Osteoblast (primary cell): ENCODE measurements around the gene QDPR. TPM values are rescaled to one million over a fixed set of nuclear protein-coding genes. Genes with fewer than 3 reads are reported as not detected.

Experiments used
- DNase-seq: peaks from one replicate; pipeline ENCODE4 v3.0.0; 2011; ENCODE audit warnings: low spot score, mixed read lengths; ENCODE audit not compliant: insufficient read length; ENCODE audit errors: missing footprints
- H2AFZ ChIP-seq: 2 replicates; pipeline ENCODE4 v1.6.0; 2011; ENCODE audit warnings: mild to moderate bottlenecking, low read length
- H3K27ac ChIP-seq: 2 replicates; pipeline ENCODE4 v1.5.1; 2011; ENCODE audit warnings: mild to moderate bottlenecking, low read depth, low read length, moderate library complexity
- H3K27me3 ChIP-seq: 2 replicates; pipeline ENCODE4 v1.6.0; 2012; ENCODE audit warnings: mild to moderate bottlenecking, control low read depth, inconsistent platforms, low read length, moderate library complexity; ENCODE audit not compliant: insufficient read depth
- H3K36me3 ChIP-seq: 2 replicates; pipeline ENCODE4 v1.5.1; 2011; ENCODE audit warnings: mild to moderate bottlenecking, low read length, control low read depth, moderate library complexity; ENCODE audit not compliant: insufficient read depth
- H3K4me1 ChIP-seq: 2 replicates; pipeline ENCODE4 v1.5.1; 2011; ENCODE audit warnings: mild to moderate bottlenecking, low read length, control low read depth, moderate library complexity; ENCODE audit not compliant: insufficient read depth
- H3K4me2 ChIP-seq: 2 replicates; pipeline ENCODE4 v1.6.0; 2011; ENCODE audit warnings: mild to moderate bottlenecking, low read length; ENCODE audit not compliant: insufficient read depth
- H3K4me3 ChIP-seq: fragments of 200-600 bp; sonication (generic); 3 replicates; pipeline ENCODE4 v1.5.1; 2012; ENCODE audit warnings: mild to moderate bottlenecking, low read length, inconsistent platforms; ENCODE audit not compliant: insufficient read depth
- H3K79me2 ChIP-seq: 2 replicates; pipeline ENCODE4 v1.6.0; 2012; ENCODE audit warnings: mild to moderate bottlenecking, low read length, control low read depth, inconsistent platforms; ENCODE audit not compliant: insufficient read depth
- H3K9me3 ChIP-seq: 2 replicates; pipeline ENCODE4 v1.5.1; 2011; ENCODE audit warnings: low read depth, low read length, control low read depth
- H4K20me1 ChIP-seq: 2 replicates; pipeline ENCODE4 v1.6.0; 2012; ENCODE audit warnings: mild to moderate bottlenecking, low read length, control low read depth; ENCODE audit not compliant: insufficient read depth
- total RNA-seq: library from RNA; depleted of rRNA; stranded (reverse); fragments of >200 nt; gene quantifications from 2 replicates; pipeline ENCODE4 v1.2.3, GENCODE V29; 2012
- TF ChIP-seq, protein P1 (sequence below): IDR thresholded peaks from 2 replicates; pipeline ENCODE4 v1.5.1; 2011; ENCODE audit warnings: mild to moderate bottlenecking, low read depth, low read length, moderate library complexity; ENCODE audit errors: extremely low read depth

The QDPR gene
- total RNA-seq, 1 donor = 11.9 TPM

DNA sequence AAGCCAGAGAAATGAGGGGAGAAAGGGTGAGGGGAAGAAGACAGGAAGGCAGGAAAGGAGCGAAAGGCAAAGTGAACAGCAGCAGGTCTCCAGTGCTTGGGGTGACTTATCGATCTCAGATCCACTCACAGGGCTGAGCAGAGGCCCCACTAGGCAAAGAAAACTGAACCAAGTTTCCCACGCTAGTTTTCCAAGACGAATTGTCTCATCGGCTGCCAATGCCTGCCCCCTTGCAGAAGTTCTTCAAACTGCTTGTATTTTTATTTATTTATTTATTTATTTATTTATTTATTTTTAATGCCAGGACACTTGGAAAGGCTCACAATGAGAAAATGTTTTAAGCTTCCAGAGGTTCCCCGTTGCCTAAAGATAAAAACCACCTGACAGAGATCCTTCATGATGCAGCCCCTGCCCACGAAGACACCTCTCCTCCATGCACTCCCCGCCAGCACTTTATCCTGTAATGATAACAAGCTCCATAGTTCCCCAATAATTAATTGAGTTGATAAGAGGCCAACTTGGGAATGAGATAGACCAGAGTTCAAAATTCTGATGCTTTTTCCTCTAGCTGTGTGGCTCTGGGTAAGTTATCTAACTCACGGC is 43.2 kb downstream of the QDPR start:
- no peaks in the 10 kb centered on the region for H3K27me3 ChIP-seq
- TF ChIP-seq, protein P1, sequence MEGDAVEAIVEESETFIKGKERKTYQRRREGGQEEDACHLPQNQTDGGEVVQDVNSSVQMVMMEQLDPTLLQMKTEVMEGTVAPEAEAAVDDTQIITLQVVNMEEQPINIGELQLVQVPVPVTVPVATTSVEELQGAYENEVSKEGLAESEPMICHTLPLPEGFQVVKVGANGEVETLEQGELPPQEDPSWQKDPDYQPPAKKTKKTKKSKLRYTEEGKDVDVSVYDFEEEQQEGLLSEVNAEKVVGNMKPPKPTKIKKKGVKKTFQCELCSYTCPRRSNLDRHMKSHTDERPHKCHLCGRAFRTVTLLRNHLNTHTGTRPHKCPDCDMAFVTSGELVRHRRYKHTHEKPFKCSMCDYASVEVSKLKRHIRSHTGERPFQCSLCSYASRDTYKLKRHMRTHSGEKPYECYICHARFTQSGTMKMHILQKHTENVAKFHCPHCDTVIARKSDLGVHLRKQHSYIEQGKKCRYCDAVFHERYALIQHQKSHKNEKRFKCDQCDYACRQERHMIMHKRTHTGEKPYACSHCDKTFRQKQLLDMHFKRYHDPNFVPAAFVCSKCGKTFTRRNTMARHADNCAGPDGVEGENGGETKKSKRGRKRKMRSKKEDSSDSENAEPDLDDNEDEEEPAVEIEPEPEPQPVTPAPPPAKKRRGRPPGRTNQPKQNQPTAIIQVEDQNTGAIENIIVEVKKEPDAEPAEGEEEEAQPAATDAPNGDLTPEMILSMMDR = peak; percentile 53
- no peak overlapping the region for H3K4me3 ChIP-seq
- no peak overlapping the region for H3K27ac ChIP-seq
- H3K36me3 ChIP-seq = no peaks in the 10 kb centered on the region
- no peak overlapping the region for H2AFZ ChIP-seq
- H3K79me2 ChIP-seq = no peaks in the 10 kb centered on the region
- H3K4me2 ChIP-seq = peak overlapping the region; percentile 33
- no peaks in the 10 kb centered on the region for H4K20me1 ChIP-seq
- H3K9me3 ChIP-seq = no peaks in the 10 kb centered on the region
- H3K4me1 ChIP-seq = no peaks in the 10 kb centered on the region
- peak; percentile 66 for DNase-seq

DNA sequence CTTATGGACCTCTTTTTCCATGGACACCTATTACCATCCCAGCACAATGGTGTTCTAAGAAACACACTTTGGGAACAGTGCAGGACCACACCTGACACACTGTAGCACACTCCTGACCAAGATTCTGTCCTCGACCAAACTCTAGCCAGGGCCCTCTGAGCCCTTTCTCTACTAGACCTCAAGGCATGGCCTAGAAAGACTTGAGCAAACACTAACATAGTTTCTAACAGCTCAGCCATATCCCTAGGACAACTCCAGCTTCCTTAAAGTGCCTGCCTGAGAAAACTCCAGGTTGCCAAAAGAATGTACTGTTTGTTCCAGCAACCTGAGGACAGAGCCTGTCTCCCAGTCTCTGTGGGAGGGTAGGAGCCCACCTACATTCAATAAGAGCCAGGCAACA is 48.3 kb downstream of the QDPR start:
- Histone ChIP-seq H2AFZ (no peak overlapping the region), H3K4me3 (no peak overlapping the region), H3K27me3 (no peaks in the 10 kb centered on the region), H3K4me1 (no peaks in the 10 kb centered on the region), H3K27ac (no peak overlapping the region), H3K79me2 (no peaks in the 10 kb centered on the region), H3K4me2 (no peak overlapping the region), H3K36me3 (no peaks in the 10 kb centered on the region), H3K9me3 (no peaks in the 10 kb centered on the region), H4K20me1 (no peaks in the 10 kb centered on the region)
- no peak for DNase-seq
- TF ChIP-seq, protein P1 = no peak

DNA sequence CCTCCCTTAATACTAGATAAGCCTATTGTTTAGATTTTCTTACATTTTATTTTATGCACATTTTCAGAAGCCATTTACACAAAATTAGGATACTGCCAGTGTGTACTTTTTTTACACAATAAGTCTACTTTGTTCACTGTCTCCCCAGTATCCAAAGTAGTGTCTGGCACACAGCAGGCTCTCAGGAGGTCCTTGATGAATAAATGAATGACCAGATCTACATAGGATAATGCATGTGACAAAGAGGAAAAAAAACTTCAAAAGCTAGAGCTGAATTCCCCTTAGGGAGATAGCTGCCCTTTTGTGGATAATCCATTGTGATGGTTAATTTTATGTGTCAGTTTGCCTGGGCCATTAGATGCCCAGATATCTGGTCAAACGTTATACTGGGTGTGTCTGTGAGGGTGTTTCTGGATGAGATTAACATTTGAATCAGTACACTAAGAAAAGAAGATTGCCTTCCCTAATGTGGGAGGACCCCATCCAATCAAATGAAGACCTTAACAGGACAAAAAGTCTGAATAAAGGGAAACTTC is 61.6 kb downstream of the QDPR start:
- H3K79me2 ChIP-seq = no peaks in the 10 kb centered on the region
- no peaks in the 10 kb centered on the region for H3K27me3 ChIP-seq
- H3K4me2 ChIP-seq = no peak overlapping the region
- DNase-seq = no peak
- TF ChIP-seq, protein P1 = no peak
- peaks cover 18% of the 10 kb centered on the region for H3K4me1 ChIP-seq
- no peak overlapping the region for H3K4me3 ChIP-seq
- H2AFZ ChIP-seq = no peak overlapping the region
- no peak overlapping the region for H3K27ac ChIP-seq
- no peaks in the 10 kb centered on the region for H4K20me1 ChIP-seq
- H3K36me3 ChIP-seq = no peaks in the 10 kb centered on the region
- no peaks in the 10 kb centered on the region for H3K9me3 ChIP-seq

DNA sequence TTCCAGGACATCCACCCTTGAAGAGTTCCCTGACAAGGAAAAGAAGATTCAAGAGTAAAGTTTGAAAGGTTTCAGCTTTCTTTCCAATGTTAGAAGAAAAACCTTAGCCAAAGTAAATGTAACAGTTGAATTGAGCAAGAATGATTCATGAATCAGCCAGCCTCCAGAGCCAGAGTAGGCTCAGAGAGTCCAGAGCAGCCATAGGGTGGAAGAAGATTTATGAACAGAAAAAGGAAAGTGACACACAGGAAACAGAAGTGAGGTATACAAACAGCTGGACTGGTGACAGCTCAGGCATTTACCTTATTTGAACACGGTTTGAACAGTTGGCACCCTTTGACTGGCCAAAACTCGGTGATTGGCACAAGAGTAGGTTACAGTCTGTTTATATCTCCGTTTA is 63.2 kb downstream of the QDPR start:
- H4K20me1 ChIP-seq = no peaks in the 10 kb centered on the region
- DNase-seq = peak; percentile 55
- peak overlapping the region; percentile 23 for H3K27ac ChIP-seq
- TF ChIP-seq, protein P1 = no peak
- peak overlapping the region; percentile 61 for H2AFZ ChIP-seq
- H3K27me3 ChIP-seq = no peaks in the 10 kb centered on the region
- H3K79me2 ChIP-seq = no peaks in the 10 kb centered on the region
- H3K4me2 ChIP-seq = peak overlapping the region; percentile 75
- peak overlapping the region; percentile 23 for H3K4me3 ChIP-seq
- no peaks in the 10 kb centered on the region for H3K9me3 ChIP-seq
- no peaks in the 10 kb centered on the region for H3K36me3 ChIP-seq
- H3K4me1 ChIP-seq = peaks cover 18% of the 10 kb centered on the region
